Neural crest cell (in vitro differentiated cells): ENCODE data around the gene TINCR. TPM values are rescaled to one million over a fixed set of nuclear protein-coding genes. Genes with fewer than 3 reads are reported as not detected.
"Not testable (repeated sequence)": the region's sequence is repeated elsewhere in the genome, so short reads cannot be mapped to it uniquely, and the experiment has no call there.

Experiments
- DNase-seq: peaks from one replicate; pipeline ENCODE4 v3.0.0; 2021; ENCODE audit warnings: low read depth, mixed read lengths, low spot score
- H3K27ac Mint-ChIP-seq: one replicate; pipeline ENCODE4 v1.8.0; 2021; ENCODE audit warnings: mild to moderate bottlenecking, mixed read lengths; ENCODE audit not compliant: unreplicated experiment
- H3K27me3 Mint-ChIP-seq: 2 replicates; pipeline ENCODE4 v1.8.0; 2021; ENCODE audit warnings: low read depth, mild to moderate bottlenecking, mixed read lengths
- H3K36me3 Mint-ChIP-seq: 2 replicates; pipeline ENCODE4 v1.8.0; 2021; ENCODE audit warnings: low read depth, mild to moderate bottlenecking, mixed read lengths
- H3K4me1 Mint-ChIP-seq: 2 replicates; pipeline ENCODE4 v1.8.0; 2021; ENCODE audit warnings: mixed read lengths
- H3K4me3 Mint-ChIP-seq: one replicate; pipeline ENCODE4 v1.8.0; 2021; ENCODE audit warnings: mild to moderate bottlenecking, mixed read lengths
- H3K9me3 Mint-ChIP-seq: 2 replicates; pipeline ENCODE4 v1.8.0; 2021; ENCODE audit warnings: mixed read lengths
- CTCF ChIP-seq: fragments of 200-600 bp; sonication (generic); conservative IDR thresholded peaks from 2 replicates; pipeline ENCODE4 v1.5.0; 2021; ENCODE audit warnings: antibody characterized with exemption, mild to moderate bottlenecking
- total RNA-seq: library from RNA; stranded (reverse); gene quantifications from 2 replicates; pipeline ENCODE4 v1.2.1, GENCODE V29; 2021

Gene TINCR
- total RNA-seq, 1 donor from 2014 or later = 0.37 TPM

- H3K4me1 Mint-ChIP-seq = peaks cover 21% of the 10 kb centered on the region
- DNase-seq = no peak
- no peaks in the 10 kb centered on the region for H3K36me3 Mint-ChIP-seq
- no peak for TF ChIP-seq CTCF
- H3K27ac Mint-ChIP-seq = no peak overlapping the region
- peaks cover 5% of the 10 kb centered on the region for H3K27me3 Mint-ChIP-seq
- no peaks in the 10 kb centered on the region for H3K9me3 Mint-ChIP-seq
- H3K4me3 Mint-ChIP-seq = no peak overlapping the region
Observed at GRCh38 chr19:5541456-5541855, 26.3 kb downstream of the TINCR start.

DNA sequence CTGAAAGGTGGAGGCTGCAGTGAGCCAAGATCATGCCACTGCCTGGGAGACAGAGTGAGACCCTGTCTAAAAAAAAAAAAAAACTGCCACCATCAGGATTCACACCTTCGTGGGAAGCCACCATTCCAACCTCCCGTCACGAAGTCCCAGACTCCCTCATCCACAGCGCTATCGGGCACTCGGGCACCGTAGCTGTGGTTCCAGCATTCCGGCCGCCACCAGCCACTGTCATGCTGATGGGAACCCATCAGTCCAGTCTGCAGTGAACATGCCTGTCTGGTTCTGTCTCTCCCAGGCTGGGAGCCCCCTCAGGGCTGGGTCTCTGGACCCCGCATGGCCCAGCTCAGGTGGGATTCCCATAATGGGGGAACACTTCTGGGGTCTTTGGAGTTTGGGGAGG lies 27.5 kb downstream of the TINCR start:
- Mint-ChIP-seq H3K27ac (no peak overlapping the region), H3K27me3 (no peaks in the 10 kb centered on the region), H3K4me1 (peaks cover 24% of the 10 kb centered on the region), H3K4me3 (no peak overlapping the region), H3K9me3 (no peaks in the 10 kb centered on the region), H3K36me3 (no peaks in the 10 kb centered on the region)
- no peak for DNase-seq
- TF ChIP-seq CTCF = no peak

DNA sequence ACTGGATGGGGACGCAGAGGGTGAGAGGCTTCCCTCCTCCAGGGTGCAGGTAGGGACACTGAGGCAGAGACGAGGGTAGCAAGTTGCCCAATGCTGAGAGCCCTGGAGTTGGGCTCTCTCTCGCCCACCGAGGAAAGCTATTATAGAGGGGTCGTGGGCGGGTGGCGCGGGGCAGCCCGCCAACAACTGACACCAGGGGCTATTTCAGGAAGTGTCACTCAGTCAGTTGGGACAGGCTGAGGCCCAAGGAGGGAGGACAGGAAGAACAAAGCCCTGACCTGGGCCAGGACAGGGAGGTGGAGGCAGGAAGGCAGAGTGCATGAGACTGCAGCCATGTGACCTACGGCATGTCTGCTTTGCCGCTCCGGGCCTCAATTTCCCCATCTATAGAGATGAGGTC lies 29.9 kb downstream of the TINCR start:
- no peak for DNase-seq
- H3K27me3 Mint-ChIP-seq = no peaks in the 10 kb centered on the region
- peaks cover 4% of the 10 kb centered on the region for H3K9me3 Mint-ChIP-seq
- peaks cover 4% of the 10 kb centered on the region for H3K36me3 Mint-ChIP-seq
- no peak overlapping the region for H3K27ac Mint-ChIP-seq
- peaks cover 24% of the 10 kb centered on the region for H3K4me1 Mint-ChIP-seq
- H3K4me3 Mint-ChIP-seq = no peak overlapping the region
- TF ChIP-seq CTCF = no peak

DNA sequence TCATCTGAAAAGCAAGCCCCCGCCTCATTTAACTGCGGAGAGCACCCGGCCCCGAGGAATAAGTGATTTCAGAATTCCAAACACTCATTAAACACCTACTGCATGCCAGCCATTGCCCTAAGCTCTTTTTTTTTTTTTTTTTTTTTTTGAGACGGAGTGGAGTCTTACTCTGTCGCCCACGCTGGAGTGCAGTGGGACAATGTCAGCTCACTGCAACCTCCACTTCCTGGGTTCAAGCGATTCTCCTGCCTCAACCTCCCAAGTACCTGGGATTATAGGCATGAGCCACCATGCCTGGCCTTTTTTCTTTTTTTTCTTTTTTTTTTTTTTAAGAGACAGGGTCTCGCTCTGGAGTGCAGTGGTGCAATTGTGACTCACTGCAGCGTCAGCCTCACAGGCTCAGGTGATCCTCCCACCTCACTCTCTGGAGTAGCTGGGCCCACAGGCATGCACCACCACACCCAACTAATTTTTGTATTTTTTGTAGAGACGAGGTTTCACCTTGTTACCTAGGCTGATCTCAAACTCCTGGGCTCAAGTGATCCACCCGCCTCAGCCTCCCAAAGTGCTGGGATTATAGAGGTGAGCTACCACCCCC lies 30.7 kb downstream of the TINCR start:
- not testable (repeated sequence) for H3K36me3 Mint-ChIP-seq, H3K27ac Mint-ChIP-seq, H3K9me3 Mint-ChIP-seq, DNase-seq, H3K27me3 Mint-ChIP-seq
- H3K4me3 Mint-ChIP-seq = peak overlapping the region; percentile 47
- H3K4me1 Mint-ChIP-seq = peaks cover 24% of the 10 kb centered on the region

DNA sequence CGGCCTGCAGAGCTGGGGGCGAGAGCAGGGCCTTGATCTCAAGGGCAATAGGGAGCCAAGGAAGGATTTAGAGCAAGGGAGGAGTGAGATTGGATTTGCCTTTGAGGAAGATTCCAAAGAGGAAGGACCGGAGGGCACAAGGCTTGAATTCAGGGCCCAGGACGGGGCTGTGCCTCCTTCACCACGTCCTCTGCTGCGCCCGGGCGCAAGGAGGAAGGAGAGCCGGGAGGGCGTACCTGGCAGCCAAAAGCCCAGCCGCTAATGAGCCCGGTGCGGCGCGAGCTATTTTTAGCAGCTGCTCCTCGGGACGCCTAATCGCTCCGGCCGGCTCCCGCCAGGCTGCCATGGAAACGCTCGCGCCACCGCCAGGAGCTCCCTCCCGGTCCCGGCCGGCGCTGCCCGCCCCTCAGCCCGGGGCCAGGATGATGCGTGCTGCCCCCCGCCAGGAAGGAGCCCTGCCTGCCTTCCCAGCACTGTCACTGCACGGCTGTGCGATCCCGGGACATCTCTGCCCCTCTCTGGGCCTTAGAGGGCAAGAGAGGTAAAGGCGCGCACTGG lies 31.3 kb downstream of the TINCR start:
- peaks cover 4% of the 10 kb centered on the region for H3K36me3 Mint-ChIP-seq
- H3K27me3 Mint-ChIP-seq = no peaks in the 10 kb centered on the region
- peak; percentile 57 for DNase-seq
- H3K4me1 Mint-ChIP-seq = peaks cover 24% of the 10 kb centered on the region
- peak overlapping the region; percentile 62 for H3K27ac Mint-ChIP-seq
- no peak for TF ChIP-seq CTCF
- peaks cover 4% of the 10 kb centered on the region for H3K9me3 Mint-ChIP-seq
- H3K4me3 Mint-ChIP-seq = peak overlapping the region; percentile 47

- Mint-ChIP-seq H3K4me3 (no peak overlapping the region), H3K27ac (no peak overlapping the region), H3K9me3 (peaks cover 4% of the 10 kb centered on the region), H3K27me3 (no peaks in the 10 kb centered on the region), H3K36me3 (peaks cover 4% of the 10 kb centered on the region), H3K4me1 (peaks cover 24% of the 10 kb centered on the region)
- TF ChIP-seq CTCF = peak; percentile 68
- DNase-seq = peak; percentile 52
Observed at GRCh38 chr19:5534787-5535586, 32.8 kb downstream of the TINCR start.
